ENCODE measurements around the gene CSGALNACT2. TPM values are rescaled to one million over a fixed set of nuclear protein-coding genes. Genes with fewer than 3 reads are reported as not detected.

CSGALNACT2 gene
- total and polyA plus RNA-seq, 4 donors, result 4.1 to 11.0 (median 6.1) TPM

DNA sequence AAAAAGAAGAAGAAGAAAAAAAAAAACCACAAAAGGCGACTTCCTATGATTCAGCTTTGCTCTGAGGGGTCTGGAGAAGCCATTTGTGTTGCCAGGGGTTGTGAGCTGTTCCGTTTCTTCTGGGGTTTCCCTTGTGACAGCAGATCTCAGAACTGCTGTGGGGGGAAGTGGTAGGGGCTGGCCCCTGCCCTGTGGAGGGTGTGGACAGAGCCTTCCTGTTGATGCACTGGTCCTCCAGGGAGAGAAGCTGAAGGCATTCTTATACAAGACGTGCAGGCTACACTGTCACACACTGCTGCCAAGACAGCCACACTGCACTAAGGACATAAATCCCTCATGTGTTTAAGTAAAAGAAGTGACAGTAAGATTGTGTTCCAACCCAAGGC is 17.3 kb upstream of the CSGALNACT2 start:
- H3K9me3 ChIP-seq (ENCODE audit: control insufficient read depth in 4 of 4, low read length in 3 of 4), result no peaks in the 10 kb centered on the region
- TF ChIP-seq NR2F2 (IDR thresholded peaks at IDR 0.05) (no peak), RAD21 (IDR thresholded peaks at IDR 0.05) (no peak), JUND (IDR thresholded peaks at IDR 0.05) (no peak), FOXA1 (IDR thresholded peaks at IDR 0.05) (no peak), HNF4A (conservative IDR thresholded peaks at IDR 0.05) (no peak), TAF1 (conservative IDR thresholded peaks at IDR 0.05) (no peak), REST (IDR thresholded peaks at IDR 0.05) (no peak), RXRA (IDR thresholded peaks at IDR 0.05) (no peak), CTCF (IDR thresholded peaks at IDR 0.05; ENCODE audit: low read depth, low read length, missing input control) (no peak), HNF4G (IDR thresholded peaks at IDR 0.05) (no peak), EGR1 (IDR thresholded peaks at IDR 0.05; ENCODE audit: low read depth in 2 of 2) (no peak), YY1 (IDR thresholded peaks at IDR 0.05) (no peak), SP1 (IDR thresholded peaks at IDR 0.05) (no peak), MAX (IDR thresholded peaks at IDR 0.05) (no peak), ATF3 (IDR thresholded peaks at IDR 0.05) (no peak), FOXA2 (IDR thresholded peaks at IDR 0.05) (no peak), GABPA (IDR thresholded peaks at IDR 0.05 in 1 of 2, conservative IDR thresholded peaks at IDR 0.05 in 1 of 2) (no peak)
- TF ChIP-seq, protein P1, sequence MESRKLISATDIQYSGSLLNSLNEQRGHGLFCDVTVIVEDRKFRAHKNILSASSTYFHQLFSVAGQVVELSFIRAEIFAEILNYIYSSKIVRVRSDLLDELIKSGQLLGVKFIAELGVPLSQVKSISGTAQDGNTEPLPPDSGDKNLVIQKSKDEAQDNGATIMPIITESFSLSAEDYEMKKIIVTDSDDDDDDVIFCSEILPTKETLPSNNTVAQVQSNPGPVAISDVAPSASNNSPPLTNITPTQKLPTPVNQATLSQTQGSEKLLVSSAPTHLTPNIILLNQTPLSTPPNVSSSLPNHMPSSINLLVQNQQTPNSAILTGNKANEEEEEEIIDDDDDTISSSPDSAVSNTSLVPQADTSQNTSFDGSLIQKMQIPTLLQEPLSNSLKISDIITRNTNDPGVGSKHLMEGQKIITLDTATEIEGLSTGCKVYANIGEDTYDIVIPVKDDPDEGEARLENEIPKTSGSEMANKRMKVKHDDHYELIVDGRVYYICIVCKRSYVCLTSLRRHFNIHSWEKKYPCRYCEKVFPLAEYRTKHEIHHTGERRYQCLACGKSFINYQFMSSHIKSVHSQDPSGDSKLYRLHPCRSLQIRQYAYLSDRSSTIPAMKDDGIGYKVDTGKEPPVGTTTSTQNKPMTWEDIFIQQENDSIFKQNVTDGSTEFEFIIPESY (IDR thresholded peaks at IDR 0.05), result no peak
- DNase-seq (ENCODE audit: low spot score), result no peak
- no peak overlapping the region for H3K4me3 ChIP-seq (ENCODE audit: low read depth in 1 of 3, low read length in 3 of 3)
- 75% methylated on average over 3 of the region's 3 CpGs for WGBS
- H3K9ac ChIP-seq (ENCODE audit: low read depth in 1 of 2, low read length in 2 of 2), result no peak overlapping the region
- peaks cover 0 to 6% (median 2%) of the 10 kb centered on the region in 4 donors for H3K4me1 ChIP-seq (ENCODE audit: control insufficient read depth in 4 of 4, insufficient read depth in 4 of 4, low read length in 3 of 4)
- no peaks in the 10 kb centered on the region for H3K27me3 ChIP-seq (ENCODE audit: control insufficient read depth in 4 of 4, insufficient read depth in 4 of 4, low read length in 3 of 4)
- H3K36me3 ChIP-seq (ENCODE audit: control insufficient read depth in 4 of 4, insufficient read depth in 3 of 4, low read depth in 1 of 4, low read length in 3 of 4), result no peaks in the 10 kb centered on the region
- no peak overlapping the region for H3K27ac ChIP-seq (ENCODE audit: low read depth in 1 of 2, low read length in 2 of 2)
